Activated CD4-positive, alpha-beta T cell treated with anti-CD3 and anti-CD28 coated beads for 36 hours (primary cell): ENCODE results near the gene FUT3. TPM values are rescaled to one million over a fixed set of nuclear protein-coding genes. Genes with fewer than 3 reads are reported as not detected.
A peak's percentile ranks its signal among the peaks of the same experiment; 100 is the strongest.

Source experiments
- ATAC-seq: fragments of 200-7000 bp; cut with Tn5 transposase; one replicate; pipeline ENCODE4 v1.10.0; 2021; ENCODE audit warnings: mild to moderate bottlenecking, moderate library complexity
- CTCF ChIA-PET: fragments of 350-600 bp; sonication (Branson Sonifier 250); formaldehyde crosslinking; loops from one replicate; lab custom pipeline; 2021; ENCODE audit warnings: antibody characterized with exemption; lab: Charles Lee
- POLR2A ChIA-PET: fragments of 350-600 bp; sonication (Branson Sonifier 250); formaldehyde crosslinking; loops from one replicate; lab custom pipeline; 2021; ENCODE audit warnings: antibody characterized with exemption, inconsistent platforms; lab: Charles Lee
- DNase-seq: peaks from one replicate; pipeline ENCODE4 v3.0.0-alpha.2; 2020
- H3K27ac Mint-ChIP-seq: one replicate; pipeline ENCODE4 v1.8.0; 2021; ENCODE audit warnings: mixed read lengths
- H3K27me3 Mint-ChIP-seq: one replicate; pipeline ENCODE4 v1.8.0; 2021; ENCODE audit warnings: mixed read lengths
- H3K36me3 Mint-ChIP-seq: one replicate; pipeline ENCODE4 v1.8.0; 2021; ENCODE audit warnings: low read depth, mixed read lengths
- H3K4me1 Mint-ChIP-seq: one replicate; pipeline ENCODE4 v1.8.0; 2021; ENCODE audit warnings: mixed read lengths
- H3K4me3 Mint-ChIP-seq: one replicate; pipeline ENCODE4 v1.8.0; 2021; ENCODE audit warnings: mild to moderate bottlenecking, moderate library complexity, mixed read lengths
- H3K9me3 Mint-ChIP-seq: one replicate; pipeline ENCODE4 v1.8.0; 2021; ENCODE audit warnings: low read depth, mixed read lengths
- intact Hi-C, 2 experiments: fragments of 100-400 bp; cut with DNase I in 1 of 2; cut with micrococcal nuclease in 1 of 2; formaldehyde crosslinking; loops; one replicate each; pipeline versions ENCODE4 v1.14.2 to v1.15.1; 2022 to 2024; cut with DNase I, micrococcal nuclease
- total RNA-seq, 2 experiments: library from RNA; stranded (reverse); gene quantifications; one replicate each; pipeline ENCODE4 v1.2.3, GENCODE V29; 2021

The FUT3 gene
- total RNA-seq, 2 experiments from 2014 or later, result not detected

DNA sequence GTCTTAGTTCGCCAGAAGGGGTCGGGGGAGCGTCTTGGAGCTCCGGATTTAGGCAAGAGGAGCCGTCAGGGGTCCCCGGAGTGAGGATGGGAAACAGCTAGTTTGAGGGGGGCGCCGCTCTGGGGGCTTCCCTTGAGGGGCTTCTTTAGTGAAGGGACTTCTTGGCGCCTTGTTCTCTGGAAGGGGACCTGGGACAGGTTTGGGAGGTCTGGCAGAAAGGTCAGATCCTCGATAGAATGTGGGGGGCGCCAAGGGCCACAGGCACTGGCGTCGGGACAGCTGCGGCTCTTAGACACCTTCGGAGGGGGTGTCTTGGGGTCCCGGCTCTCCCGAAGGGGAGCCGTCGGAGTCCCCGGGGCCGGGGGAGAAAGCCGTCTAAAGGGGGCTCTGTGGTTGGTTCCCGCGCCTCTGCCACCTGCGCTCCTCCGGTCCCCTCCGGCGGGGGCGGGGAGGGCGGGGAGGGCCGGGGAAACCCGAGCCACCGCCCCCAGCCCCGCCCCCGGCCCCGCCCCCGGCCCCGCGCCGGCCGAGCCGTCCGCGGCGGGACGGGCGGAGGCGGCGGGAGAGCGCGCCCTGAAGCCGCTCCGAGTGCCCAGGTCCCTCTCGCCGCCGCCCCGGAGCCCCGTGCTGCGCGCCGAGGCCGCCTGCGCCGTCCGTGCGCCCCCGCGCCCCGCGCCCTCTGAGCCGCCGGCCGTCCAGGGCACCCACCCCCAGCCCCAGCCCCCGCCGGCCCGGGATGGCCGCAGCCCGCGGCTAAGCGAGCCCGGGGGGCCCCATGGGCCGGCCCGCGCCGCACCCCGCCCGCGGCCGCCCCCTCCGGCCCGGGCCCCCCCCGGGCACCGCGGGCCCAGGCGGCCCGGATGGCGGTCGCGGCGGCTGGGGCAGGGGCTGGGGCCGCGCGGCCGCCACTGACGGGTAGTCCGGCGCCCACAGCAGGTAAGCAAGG lies 46.5 kb downstream of the FUT3 start, which contains the start of gene NRTN:
Gene NRTN (plus strand): TSS at position 552 of the 946 bp plus-strand sequence. CDS start 19,099 bp downstream, outside the sequence.
- ATAC-seq (no peak), DNase-seq (peak; percentile 72)
- peaks cover 16% of the 10 kb centered on the region for H3K27me3 Mint-ChIP-seq

GRCh38 chr19:5803752-5804515 lies 47.3 kb downstream of the FUT3 start:
- CTCF ChIA-PET, result interaction anchor here (0.5 to 2.3 kb wide), 33 partner anchors 9 to 1365 kb away, joined by 3 to 37 read pairs (median 4); partner anchors contain the start of genes CATSPERD, DUS3L, NDUFA11 and RANBP3
- peaks cover 20% of the 10 kb centered on the region for H3K27me3 Mint-ChIP-seq

More for the DNA sequence above, 46.5 kb downstream of the FUT3 start, which contains the start of gene NRTN:
- ChIA-PET CTCF (interaction anchor here (0.5 to 2.3 kb wide), 29 partner anchors 9 to 323 kb away, joined by 3 to 37 read pairs (median 5); partner anchors contain the start of genes CATSPERD, DUS3L, NDUFA11 and RANBP3), POLR2A (interaction anchor here (0.6 to 1.6 kb wide), 5 partner anchors 10 to 118 kb away, joined by 3 to 18 read pairs (median 7); partner anchors contain the start of genes NDUFA11 and VMAC)
- intact Hi-C loops, result loop anchor here (1.0 to 5.0 kb wide), 12 partner anchors 13 to 589 kb away; partner anchors contain the start of genes DUS3L (in 2 of the 2), NDUFA11 (in 2 of the 2), CATSPERD (in 1 of the 2) and GTF2F1 (in 1 of the 2)
- H3K36me3 Mint-ChIP-seq, result no peaks in the 10 kb centered on the region
- peaks cover 21% of the 10 kb centered on the region for H3K4me1 Mint-ChIP-seq
- H3K4me3 Mint-ChIP-seq, result peak within 1 kb of the TSS; percentile 63
- H3K27ac Mint-ChIP-seq, result peak within 1 kb of the TSS; percentile 12
- no peaks in the 10 kb centered on the region for H3K9me3 Mint-ChIP-seq

DNA sequence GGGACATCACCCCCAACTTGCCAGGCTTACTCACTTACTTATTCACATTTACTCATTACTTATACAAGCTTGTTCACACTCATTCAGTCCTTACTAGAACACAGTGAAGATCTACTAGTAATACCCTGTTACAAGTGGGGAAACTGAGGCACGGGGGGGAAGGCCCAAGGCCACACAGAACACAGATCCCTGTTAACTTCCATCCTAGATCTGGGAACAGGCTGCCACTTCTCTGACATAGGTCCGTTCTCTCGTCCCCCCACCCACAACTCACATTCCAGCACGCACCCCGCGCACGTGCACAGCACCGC lies 47.9 kb downstream of the FUT3 start:
- intact Hi-C loops, result loop anchor here in 1 of 2 experiments (5.0 kb wide), 1 partner anchor 159 kb away; no protein-coding TSS in a partner anchor
- ATAC-seq (peak; percentile 2), DNase-seq (no peak)
- H3K27ac Mint-ChIP-seq, result peak overlapping the region; percentile 47
- H3K4me1 Mint-ChIP-seq, result peaks cover 21% of the 10 kb centered on the region
- no peaks in the 10 kb centered on the region for H3K36me3 Mint-ChIP-seq
- CTCF ChIA-PET, result interaction anchor here (0.5 to 2.3 kb wide), 25 partner anchors 9 to 1366 kb away, joined by 3 to 37 read pairs (median 6); partner anchors contain the start of genes CATSPERD, DUS3L, NDUFA11 and RANBP3
- peak overlapping the region; percentile 63 for H3K4me3 Mint-ChIP-seq
- no peaks in the 10 kb centered on the region for H3K9me3 Mint-ChIP-seq
- H3K27me3 Mint-ChIP-seq, result peaks cover 20% of the 10 kb centered on the region
- POLR2A ChIA-PET, result interaction anchor here (0.7 to 1.6 kb wide), 5 partner anchors 9 to 117 kb away, joined by 3 to 18 read pairs (median 3); partner anchors contain the start of genes NDUFA11 and VMAC

More at GRCh38 chr19:5803752-5804515, 47.3 kb downstream of the FUT3 start:
- H3K36me3 Mint-ChIP-seq, result no peaks in the 10 kb centered on the region
- peak overlapping the region; percentile 63 for H3K4me3 Mint-ChIP-seq
- H3K4me1 Mint-ChIP-seq, result peaks cover 21% of the 10 kb centered on the region
- POLR2A ChIA-PET, result interaction anchor here (0.6 to 1.6 kb wide), 7 partner anchors 9 to 117 kb away, joined by 3 to 18 read pairs (median 3); partner anchors contain the start of genes NDUFA11 and VMAC
- intact Hi-C loops, result loop anchor here (1.0 to 5.0 kb wide), 12 partner anchors 13 to 589 kb away; partner anchors contain the start of genes DUS3L (in 2 of the 2), NDUFA11 (in 2 of the 2), CATSPERD (in 1 of the 2) and GTF2F1 (in 1 of the 2)
- H3K9me3 Mint-ChIP-seq, result no peaks in the 10 kb centered on the region
- DNase-seq (peak; percentile 98), ATAC-seq (peak; percentile 97)
- H3K27ac Mint-ChIP-seq, result peak overlapping the region; percentile 47

DNA sequence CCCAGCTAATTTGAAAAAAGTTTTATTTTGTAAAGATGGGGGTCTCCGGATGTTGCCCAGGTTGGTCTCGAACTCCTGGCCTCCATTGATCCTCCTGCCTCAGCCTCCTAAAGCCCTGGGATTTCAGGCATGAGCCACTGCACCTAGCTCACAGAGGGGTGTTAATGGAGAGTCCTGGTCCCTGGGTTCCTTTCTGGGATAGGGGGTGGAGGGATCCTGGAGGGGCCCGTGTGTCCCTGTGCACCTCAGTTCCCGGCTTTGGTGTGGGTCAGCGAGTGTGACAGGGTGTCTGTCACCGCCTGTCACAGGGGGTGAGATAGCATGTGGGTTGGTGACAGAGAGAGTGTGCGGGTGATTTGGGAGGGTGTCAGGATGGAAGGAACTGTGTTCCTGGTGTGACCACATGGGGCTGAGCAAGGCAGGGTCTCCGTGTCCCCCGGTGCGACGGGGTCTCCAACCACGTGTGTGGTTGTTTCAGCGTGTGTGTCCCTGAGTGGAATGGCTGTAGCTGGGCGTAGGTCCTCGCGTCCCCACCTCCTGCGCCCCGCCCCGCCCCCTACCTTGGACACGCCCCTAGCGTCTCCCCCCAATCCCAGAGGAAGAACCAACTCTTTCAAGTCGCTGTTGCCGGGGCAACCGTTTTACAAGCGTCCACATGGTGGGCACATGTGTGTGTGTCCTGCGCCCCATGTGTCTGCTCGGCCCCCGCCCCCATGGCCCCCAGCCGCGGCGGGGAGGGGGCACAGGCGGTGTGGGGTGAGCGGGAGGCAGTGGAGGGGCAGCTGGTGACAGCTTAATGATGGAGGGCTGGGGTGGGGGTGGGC lies 49.2 kb downstream of the FUT3 start:
- Mint-ChIP-seq H3K4me1 (peaks cover 21% of the 10 kb centered on the region), H3K27me3 (peaks cover 20% of the 10 kb centered on the region), H3K9me3 (no peaks in the 10 kb centered on the region), H3K36me3 (no peaks in the 10 kb centered on the region), H3K27ac (no peak overlapping the region), H3K4me3 (no peak overlapping the region)
- intact Hi-C loops, result loop anchor here in 1 of 2 experiments (5.0 kb wide), 1 partner anchor 160 kb away; no protein-coding TSS in a partner anchor
- ATAC-seq, result no peak
- ChIA-PET POLR2A (no interaction called here), CTCF (interaction anchor here (0.6 to 0.7 kb wide), 4 partner anchors 13 to 89 kb away, joined by 3 read pairs; no protein-coding TSS in a partner anchor)
- DNase-seq, result peak; percentile 39

- H3K27me3 Mint-ChIP-seq, result peaks cover 20% of the 10 kb centered on the region
- DNase-seq, result no peak
- no peaks in the 10 kb centered on the region for H3K9me3 Mint-ChIP-seq
- POLR2A ChIA-PET, result interaction anchor here (0.6 kb wide), 1 partner anchor 12 kb away, joined by 3 read pairs; no protein-coding TSS in a partner anchor
- H3K27ac Mint-ChIP-seq, result no peak overlapping the region
- no peaks in the 10 kb centered on the region for H3K36me3 Mint-ChIP-seq
- intact Hi-C loops, result loop anchor here in 1 of 2 experiments (5.0 kb wide), 1 partner anchor 162 kb away; no protein-coding TSS in a partner anchor
- peaks cover 21% of the 10 kb centered on the region for H3K4me1 Mint-ChIP-seq
- CTCF ChIA-PET, result interaction anchor here (0.7 to 0.9 kb wide), 3 partner anchors 74 to 223 kb away, joined by 3 read pairs; no protein-coding TSS in a partner anchor
- ATAC-seq, result no peak
- H3K4me3 Mint-ChIP-seq, result no peak overlapping the region
Measured at GRCh38 chr19:5800361-5801270, 50.6 kb downstream of the FUT3 start.

DNA sequence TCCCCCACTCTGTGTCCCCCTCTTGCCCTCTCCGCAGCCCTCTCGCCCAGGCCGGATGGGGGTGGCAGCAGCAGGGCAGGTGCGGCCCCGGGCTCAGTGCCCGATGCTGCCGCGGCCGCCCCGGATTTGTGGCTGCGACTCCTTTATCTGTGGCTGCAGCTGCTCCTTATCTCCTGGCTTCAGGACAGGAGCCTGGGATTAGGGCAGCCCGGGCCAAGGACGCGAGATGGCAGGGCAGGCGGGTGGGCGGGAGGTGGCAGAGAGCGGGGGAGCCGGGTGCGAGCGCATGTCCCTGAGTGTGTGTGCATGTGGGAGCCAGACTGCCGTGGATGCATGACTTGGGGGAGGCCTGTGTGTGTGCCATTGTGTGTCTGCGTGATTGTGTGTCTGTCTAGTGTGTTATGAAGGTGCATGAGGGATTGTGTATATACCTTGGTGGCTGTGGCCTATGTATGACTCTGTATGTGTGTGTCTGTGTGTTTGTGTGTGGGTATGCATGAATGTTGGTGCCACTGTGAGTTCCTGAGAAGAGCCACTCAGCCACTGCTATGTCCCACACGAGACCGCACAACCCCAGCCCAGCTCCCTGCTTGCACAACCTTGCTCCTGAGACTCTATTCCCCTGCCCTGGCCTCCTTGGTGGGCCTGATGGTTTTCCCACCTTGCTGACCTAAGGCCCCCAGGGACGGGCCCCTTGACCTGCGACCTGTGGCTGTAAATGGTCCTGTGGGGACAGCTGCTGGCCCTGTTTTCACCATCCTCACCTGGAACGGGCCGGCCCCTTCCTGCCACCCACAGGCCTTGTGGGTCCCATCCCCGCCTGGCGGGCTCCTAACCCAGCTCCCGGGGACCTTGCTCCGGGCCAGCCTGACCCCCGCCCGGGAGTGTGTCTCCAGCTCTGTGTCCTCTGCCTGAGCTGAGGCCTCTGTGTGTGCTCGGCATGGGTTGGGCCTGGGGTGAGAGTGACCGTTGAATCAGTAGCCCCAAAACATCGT lies 51.7 kb downstream of the FUT3 start:
- ChIA-PET CTCF (interaction anchor here (0.9 kb wide), 1 partner anchor 224 kb away, joined by 3 read pairs; no protein-coding TSS in a partner anchor), POLR2A (no interaction called here)
- intact Hi-C loops, result loop anchor here in 1 of 2 experiments (5.0 kb wide), 1 partner anchor 163 kb away; no protein-coding TSS in a partner anchor
- Mint-ChIP-seq H3K4me1 (peaks cover 20% of the 10 kb centered on the region), H3K4me3 (no peak overlapping the region), H3K36me3 (no peaks in the 10 kb centered on the region), H3K9me3 (no peaks in the 10 kb centered on the region), H3K27ac (no peak overlapping the region), H3K27me3 (peaks cover 18% of the 10 kb centered on the region)
- DNase-seq, result no peak
- ATAC-seq, result no peak

DNA sequence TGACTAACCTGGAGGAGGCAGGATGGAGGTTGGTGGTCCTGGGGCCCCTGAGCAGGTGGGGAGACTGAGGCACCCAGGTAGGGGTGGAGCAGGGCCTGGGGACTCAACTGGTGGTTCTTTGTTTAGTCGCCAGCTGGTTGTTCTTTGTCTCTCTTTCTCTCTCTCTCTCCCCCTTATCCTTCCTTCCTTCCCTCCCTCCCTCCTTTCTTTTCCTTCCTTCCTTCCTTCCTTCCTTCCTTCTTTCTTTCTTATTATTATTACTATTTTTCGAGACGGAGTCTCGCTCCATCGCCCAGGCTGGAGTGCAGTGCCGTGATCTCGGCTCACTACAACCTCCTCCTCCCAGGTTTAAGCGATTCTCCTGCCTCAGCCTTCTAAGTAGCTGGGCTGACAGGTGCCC lies 53.0 kb downstream of the FUT3 start:
- DNase-seq (no peak), ATAC-seq (no peak)
- Mint-ChIP-seq H3K36me3 (no peaks in the 10 kb centered on the region), H3K27ac (no peak overlapping the region), H3K4me1 (peaks cover 9% of the 10 kb centered on the region), H3K9me3 (no peaks in the 10 kb centered on the region), H3K4me3 (no peak overlapping the region), H3K27me3 (peaks cover 17% of the 10 kb centered on the region)
- intact Hi-C loops, result no loop called here
- ChIA-PET POLR2A (no interaction called here), CTCF (no interaction called here)

- no peak overlapping the region for H3K27ac Mint-ChIP-seq
- H3K9me3 Mint-ChIP-seq, result no peaks in the 10 kb centered on the region
- ATAC-seq (no peak), DNase-seq (no peak)
- peaks cover 4% of the 10 kb centered on the region for H3K27me3 Mint-ChIP-seq
- intact Hi-C loops, result no loop called here
- H3K36me3 Mint-ChIP-seq, result peaks cover under 1% of the 10 kb centered on the region
- ChIA-PET POLR2A (interaction anchor here (1.1 kb wide), 1 partner anchor 9 kb away, joined by 3 read pairs; no protein-coding TSS in a partner anchor), CTCF (interaction anchor here (0.9 to 3.8 kb wide), 3 partner anchors 8 to 32 kb away, joined by 3 to 37 read pairs (median 8); partner anchors contain the start of gene NRTN)
- no peak overlapping the region for H3K4me3 Mint-ChIP-seq
- H3K4me1 Mint-ChIP-seq, result peaks cover 4% of the 10 kb centered on the region
Measured at GRCh38 chr19:5795382-5795919, 55.8 kb downstream of the FUT3 start.
